Endothelial cell of umbilical vein (primary cell): ENCODE results near the gene CCM2. TPM values are rescaled to one million over a fixed set of nuclear protein-coding genes. Genes with fewer than 3 reads are reported as not detected.

Experiments
- BruUV-seq: library from RNA; stranded (reverse); fragments of 400-500 nt; replicated peaks from 2 replicates; lab custom pipeline; 2021; lab: Mats Ljungman, UMichigan
- CTCF ChIA-PET: fragments of 300-600, 350-600 bp; sonication (Branson Sonifier 250); formaldehyde crosslinking; loops from one replicate; lab custom pipeline; 2021; ENCODE audit warnings: antibody characterized with exemption, inconsistent platforms; lab: Charles Lee
- POLR2A ChIA-PET: fragments of 300-600, 350-600 bp; sonication (Branson Sonifier 250); formaldehyde crosslinking; loops from one replicate; lab custom pipeline; 2021; ENCODE audit warnings: antibody characterized with exemption, inconsistent platforms; lab: Charles Lee
- DNase-seq: peaks from one replicate; pipeline ENCODE4 v3.0.0-alpha.2; 2011; ENCODE audit warnings: low read depth, low spot score
- FAIRE-seq: peaks from 2 replicates; lab custom pipeline; 2011; peaks lifted over from hg19 to GRCh38; lab: Jason Lieb, UNC
- H2AFZ ChIP-seq: 2 replicates; pipeline ENCODE4 v1.6.0; 2012; ENCODE audit warnings: low read depth, low read length, control low read depth, inconsistent platforms
- H3K27ac ChIP-seq: 2 replicates; pipeline ENCODE4 v1.5.1; 2011; ENCODE audit warnings: low read depth, mild to moderate bottlenecking, control low read depth, low read length, moderate library complexity; ENCODE audit not compliant: insufficient read depth
- H3K27me3 ChIP-seq, 2 experiments: 2 replicates each; pipeline versions ENCODE4 v1.6.0 to v1.6.1; 2011; ENCODE audit warnings: low read length in 2 of 2, mixed read lengths in 1 of 2; ENCODE audit not compliant: control insufficient read depth in 2 of 2, insufficient read depth in 2 of 2
- H3K36me3 ChIP-seq, 2 experiments: 2 replicates in 1 of 2; 3 replicates in 1 of 2; pipeline ENCODE4 v1.5.1; 2011; ENCODE audit warnings: low read length in 2 of 2, mild to moderate bottlenecking in 1 of 2, moderate library complexity in 1 of 2; ENCODE audit not compliant: control insufficient read depth in 2 of 2, insufficient read depth in 2 of 2; ENCODE audit errors: extremely low read depth in 1 of 2
- H3K4me1 ChIP-seq: 3 replicates; pipeline ENCODE4 v1.5.1; 2011; ENCODE audit warnings: mild to moderate bottlenecking, low read length; ENCODE audit not compliant: control insufficient read depth, insufficient read depth; ENCODE audit errors: extremely low read depth
- H3K4me2 ChIP-seq: 2 replicates; pipeline ENCODE4 v1.6.1; 2011; ENCODE audit warnings: low read length, control low read depth, mixed read lengths; ENCODE audit not compliant: insufficient read depth
- H3K4me3 ChIP-seq, 3 experiments: fragments of 200-600 bp in 1 of 3; sonication (generic), shearing (Covaris generic) in 1 of 3; replicated peaks in 1 of 3; 2 replicates each; pipeline ENCODE4 v1.5.1; 2011 to 2016; ENCODE audit warnings: control low read depth in 3 of 3, low read length in 3 of 3, mild to moderate bottlenecking in 2 of 3, inconsistent platforms in 1 of 3, low read depth in 1 of 3, moderate library complexity in 1 of 3; ENCODE audit not compliant: insufficient read depth in 1 of 3
- H3K79me2 ChIP-seq: 2 replicates; pipeline ENCODE4 v1.6.0; 2012; ENCODE audit warnings: low read length, inconsistent platforms; ENCODE audit not compliant: control insufficient read depth, insufficient read depth
- H3K9ac ChIP-seq: replicated peaks from 2 replicates; pipeline ENCODE3; 2011; ENCODE audit warnings: low read length, control low read depth; ENCODE audit not compliant: insufficient read depth; ENCODE audit errors: extremely low read depth
- H3K9me1 ChIP-seq: replicated peaks from 3 replicates; pipeline ENCODE4 v1.6.0; 2011; ENCODE audit warnings: mild to moderate bottlenecking, low read length; ENCODE audit not compliant: control insufficient read depth, insufficient read depth; ENCODE audit errors: extremely low read depth
- H3K9me3 ChIP-seq: replicated peaks from 2 replicates; pipeline ENCODE4 v1.5.1; 2012; ENCODE audit warnings: low read length, inconsistent platforms; ENCODE audit not compliant: control insufficient read depth, insufficient read depth
- H4K20me1 ChIP-seq: replicated peaks from 2 replicates; pipeline ENCODE3; 2011; ENCODE audit warnings: mild to moderate bottlenecking, low read length; ENCODE audit not compliant: control insufficient read depth, insufficient read depth; ENCODE audit errors: extremely low read depth
- EZH2 ChIP-seq: IDR thresholded peaks from 2 replicates; pipeline ENCODE4 v1.6.1; 2012; ENCODE audit warnings: borderline replicate concordance, low read depth, mild to moderate bottlenecking, moderate library complexity, low read length, inconsistent platforms; ENCODE audit not compliant: severe bottlenecking
- FOS ChIP-seq: IDR thresholded peaks from 2 replicates; pipeline ENCODE4 v1.6.1; 2011; ENCODE audit warnings: mild to moderate bottlenecking, low read length, moderate library complexity, borderline replicate concordance; ENCODE audit not compliant: insufficient read depth
- GATA2 ChIP-seq: IDR thresholded peaks from 2 replicates; pipeline ENCODE4 v1.7.0; 2011; ENCODE audit warnings: low read depth, mild to moderate bottlenecking, moderate library complexity, mixed read lengths, low read length; ENCODE audit not compliant: insufficient read length, insufficient read depth
- JUN ChIP-seq: IDR thresholded peaks from 2 replicates; pipeline ENCODE4 v1.6.1; 2011; ENCODE audit warnings: borderline replicate concordance, low read depth; ENCODE audit not compliant: insufficient read length, insufficient read depth
- MYC ChIP-seq: IDR thresholded peaks from one replicate; pipeline ENCODE4 v1.6.1; 2011; ENCODE audit warnings: mild to moderate bottlenecking, low read depth, low read length
- POLR2A ChIP-seq: IDR thresholded peaks from 2 replicates; pipeline ENCODE4 v1.6.1; 2012; ENCODE audit warnings: low read depth, mild to moderate bottlenecking, control low read depth, low read length
- POLR2AphosphoS5 ChIP-seq: IDR thresholded peaks from 2 replicates; pipeline ENCODE4 v1.6.1; 2012; ENCODE audit warnings: low read depth, mild to moderate bottlenecking, control low read depth, low read length, moderate library complexity; ENCODE audit not compliant: insufficient read depth
- dilution Hi-C: fragments of 300-500 bp; cut with MboI; formaldehyde crosslinking; loops from one replicate; pipeline ENCODE4 v1.15.0; 2019; ENCODE audit warnings: low sequenced_read_pairs; ENCODE audit not compliant: extremely low pct_ligation_motif_present
- intact Hi-C: fragments of 100-400 bp; cut with micrococcal nuclease; formaldehyde crosslinking; loops from one replicate; pipeline ENCODE4 v1.10.0; 2022
- polyA plus RNA-seq, 4 experiments: library from polyadenylated mRNA; depleted of rRNA in 3 of 4; stranded (reverse) in 3 of 4; unstranded in 1 of 4; fragments of >200 nt; gene quantifications; 2 replicates each; pipeline versions ENCODE4 v1.2.1 to v1.2.3, GENCODE V29; 2011 to 2012; ENCODE audit warnings: missing spikeins in 1 of 4
- total RNA-seq: library from RNA; stranded (reverse); gene quantifications from 2 replicates; pipeline ENCODE4 v1.2.3, GENCODE V29; 2021
- TF ChIP-seq, protein P1 (sequence below), 2 donors: IDR thresholded peaks; 1 replicate in 1 of 2; 2 replicates in 1 of 2; pipeline ENCODE4 v1.5.1; 2011; ENCODE audit warnings: low read length in 2 of 2, mild to moderate bottlenecking in 2 of 2, moderate library complexity in 2 of 2, control low read depth in 1 of 2, inconsistent platforms in 1 of 2, low read depth in 1 of 2; ENCODE audit not compliant: insufficient read depth in 1 of 2; ENCODE audit errors: extremely low read depth in 1 of 2
- TF ChIP-seq, protein P2 (sequence below): IDR thresholded peaks from 2 replicates; pipeline ENCODE4 v1.6.1; 2011; ENCODE audit not compliant: insufficient read depth, insufficient read length

CCM2 gene
- total and polyA plus RNA-seq, 2 donors (not counting 3 experiments of a cell fraction or from before 2014, with no cell fraction given): 66.1 to 70.4 TPM

DNA sequence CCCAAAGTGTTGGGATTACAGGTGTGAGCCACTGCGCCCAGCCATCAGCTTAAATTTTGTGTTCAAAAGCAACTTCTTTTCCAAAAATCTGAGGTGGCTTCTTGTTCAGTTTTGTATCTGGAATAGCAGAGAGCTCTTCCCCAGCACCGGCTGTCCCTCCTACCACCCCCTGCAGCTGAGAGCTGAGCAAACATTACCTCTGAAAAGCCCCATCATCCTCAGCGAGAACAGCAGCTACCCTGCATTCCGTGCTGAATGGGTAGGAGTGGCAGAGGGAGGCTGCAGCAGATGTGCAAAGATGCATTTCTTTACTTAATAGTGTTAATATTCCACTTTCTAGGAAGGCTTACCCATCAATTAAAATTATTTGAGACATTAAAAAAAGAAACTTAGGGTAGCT is 31.8 kb downstream of the CCM2 start:
- Histone ChIP-seq H3K27ac (no peak overlapping the region), H3K9me3 (no peaks in the 10 kb centered on the region), H3K4me3 (no peak overlapping the region), H3K9me1 (no peaks in the 10 kb centered on the region), H3K9ac (no peak overlapping the region), H4K20me1 (peaks cover 4% of the 10 kb centered on the region), H3K36me3 (peaks cover 3 to 4% of the 10 kb centered on the region in 2 experiments), H2AFZ (no peak overlapping the region), H3K4me1 (peaks cover 13% of the 10 kb centered on the region), H3K4me2 (no peak overlapping the region), H3K27me3 (no peaks in the 10 kb centered on the region), H3K79me2 (peaks cover 61% of the 10 kb centered on the region)
- ChIA-PET CTCF (interaction anchor here (1.0 to 1.1 kb wide), 2 partner anchors 10 to 58 kb away, joined by 3 to 4 read pairs; no protein-coding TSS in a partner anchor), POLR2A (no interaction called here)
- intact Hi-C loops (no loop called here), dilution Hi-C loops (no loop called here)
- FAIRE-seq (no peak), DNase-seq (no peak)
- BruUV-seq: no TSS peak
- TF ChIP-seq GATA2 (no peak), JUN (no peak), MYC (no peak), EZH2 (no peak), FOS (no peak), POLR2AphosphoS5 (no peak), POLR2A (no peak)
- TF ChIP-seq, protein P1, sequence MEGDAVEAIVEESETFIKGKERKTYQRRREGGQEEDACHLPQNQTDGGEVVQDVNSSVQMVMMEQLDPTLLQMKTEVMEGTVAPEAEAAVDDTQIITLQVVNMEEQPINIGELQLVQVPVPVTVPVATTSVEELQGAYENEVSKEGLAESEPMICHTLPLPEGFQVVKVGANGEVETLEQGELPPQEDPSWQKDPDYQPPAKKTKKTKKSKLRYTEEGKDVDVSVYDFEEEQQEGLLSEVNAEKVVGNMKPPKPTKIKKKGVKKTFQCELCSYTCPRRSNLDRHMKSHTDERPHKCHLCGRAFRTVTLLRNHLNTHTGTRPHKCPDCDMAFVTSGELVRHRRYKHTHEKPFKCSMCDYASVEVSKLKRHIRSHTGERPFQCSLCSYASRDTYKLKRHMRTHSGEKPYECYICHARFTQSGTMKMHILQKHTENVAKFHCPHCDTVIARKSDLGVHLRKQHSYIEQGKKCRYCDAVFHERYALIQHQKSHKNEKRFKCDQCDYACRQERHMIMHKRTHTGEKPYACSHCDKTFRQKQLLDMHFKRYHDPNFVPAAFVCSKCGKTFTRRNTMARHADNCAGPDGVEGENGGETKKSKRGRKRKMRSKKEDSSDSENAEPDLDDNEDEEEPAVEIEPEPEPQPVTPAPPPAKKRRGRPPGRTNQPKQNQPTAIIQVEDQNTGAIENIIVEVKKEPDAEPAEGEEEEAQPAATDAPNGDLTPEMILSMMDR (IDR thresholded peaks at IDR 0.05; ENCODE audit: extremely low read depth in 1 of 2, insufficient read depth in 1 of 2, low read depth in 1 of 2, low read length in 2 of 2): no peak
- TF ChIP-seq, protein P2, sequence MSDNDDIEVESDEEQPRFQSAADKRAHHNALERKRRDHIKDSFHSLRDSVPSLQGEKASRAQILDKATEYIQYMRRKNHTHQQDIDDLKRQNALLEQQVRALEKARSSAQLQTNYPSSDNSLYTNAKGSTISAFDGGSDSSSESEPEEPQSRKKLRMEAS: no peak
